ENCODE results near the gene CAMK1D. TPM values are rescaled to one million over a fixed set of nuclear protein-coding genes. Genes with fewer than 3 reads are reported as not detected.

CAMK1D gene
- total and polyA plus RNA-seq, 11 donors: 1.4 to 16.0 (median 2.5) TPM

DNA sequence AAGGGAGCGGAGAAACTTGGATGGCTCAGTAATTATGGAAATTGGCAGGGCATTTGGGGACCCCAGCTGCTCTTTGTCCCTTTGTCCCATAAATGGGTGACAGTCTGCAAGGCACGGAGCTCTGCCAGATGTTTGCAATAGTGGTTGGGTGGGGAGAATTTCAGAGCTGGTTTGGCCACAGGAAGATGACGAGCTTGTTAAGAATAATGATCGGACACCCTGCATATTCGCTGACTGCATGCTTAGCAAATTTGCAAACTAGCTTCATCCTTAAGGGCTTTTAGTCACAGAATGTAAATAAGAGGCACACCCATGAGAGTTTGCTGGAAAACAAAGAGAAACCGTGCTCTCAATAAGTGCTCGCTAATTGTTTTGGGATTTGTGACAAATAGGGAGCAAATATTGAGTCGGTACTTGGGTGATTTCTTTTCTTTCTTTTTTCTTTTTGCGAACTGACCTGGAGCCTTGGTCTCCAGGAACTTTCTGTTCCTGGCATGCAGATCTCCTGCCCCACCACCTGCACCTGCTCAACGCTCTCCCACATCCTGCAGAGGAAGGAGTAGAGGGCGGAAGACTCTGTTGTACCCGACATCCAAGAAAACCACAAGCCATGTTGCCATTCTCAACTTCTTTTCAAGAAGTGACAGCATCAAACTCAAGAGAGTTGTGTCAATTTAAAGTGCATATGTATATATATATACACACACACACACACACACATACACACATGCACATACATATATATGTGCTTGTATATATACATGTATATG, 238.9 kb downstream of the CAMK1D start:
- 70 to 79% (median 77%) methylated on average over 12 of the region's 12 CpGs for WGBS, 4 donors
- Histone ChIP-seq H3K4me3 (peak overlapping the region in 1 of 12 donors; percentile 34), H3K27ac (no peak overlapping the region), H3K27me3 (no peaks in the 10 kb centered on the region), H3K36me3 (no peaks in the 10 kb centered on the region), H3K4me1 (peaks cover 0 to 11% (median 0%) of the 10 kb centered on the region in 12 donors), H3K9me3 (no peaks in the 10 kb centered on the region)
- no peak for DNase-seq
- no peak for TF ChIP-seq POLR2A (IDR thresholded peaks at IDR 0.05)
- TF ChIP-seq, protein P1, sequence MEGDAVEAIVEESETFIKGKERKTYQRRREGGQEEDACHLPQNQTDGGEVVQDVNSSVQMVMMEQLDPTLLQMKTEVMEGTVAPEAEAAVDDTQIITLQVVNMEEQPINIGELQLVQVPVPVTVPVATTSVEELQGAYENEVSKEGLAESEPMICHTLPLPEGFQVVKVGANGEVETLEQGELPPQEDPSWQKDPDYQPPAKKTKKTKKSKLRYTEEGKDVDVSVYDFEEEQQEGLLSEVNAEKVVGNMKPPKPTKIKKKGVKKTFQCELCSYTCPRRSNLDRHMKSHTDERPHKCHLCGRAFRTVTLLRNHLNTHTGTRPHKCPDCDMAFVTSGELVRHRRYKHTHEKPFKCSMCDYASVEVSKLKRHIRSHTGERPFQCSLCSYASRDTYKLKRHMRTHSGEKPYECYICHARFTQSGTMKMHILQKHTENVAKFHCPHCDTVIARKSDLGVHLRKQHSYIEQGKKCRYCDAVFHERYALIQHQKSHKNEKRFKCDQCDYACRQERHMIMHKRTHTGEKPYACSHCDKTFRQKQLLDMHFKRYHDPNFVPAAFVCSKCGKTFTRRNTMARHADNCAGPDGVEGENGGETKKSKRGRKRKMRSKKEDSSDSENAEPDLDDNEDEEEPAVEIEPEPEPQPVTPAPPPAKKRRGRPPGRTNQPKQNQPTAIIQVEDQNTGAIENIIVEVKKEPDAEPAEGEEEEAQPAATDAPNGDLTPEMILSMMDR (IDR thresholded peaks at IDR 0.05): no peak
- intact Hi-C loops (cut with DNase I): no loop called here
- no peak for ATAC-seq

DNA sequence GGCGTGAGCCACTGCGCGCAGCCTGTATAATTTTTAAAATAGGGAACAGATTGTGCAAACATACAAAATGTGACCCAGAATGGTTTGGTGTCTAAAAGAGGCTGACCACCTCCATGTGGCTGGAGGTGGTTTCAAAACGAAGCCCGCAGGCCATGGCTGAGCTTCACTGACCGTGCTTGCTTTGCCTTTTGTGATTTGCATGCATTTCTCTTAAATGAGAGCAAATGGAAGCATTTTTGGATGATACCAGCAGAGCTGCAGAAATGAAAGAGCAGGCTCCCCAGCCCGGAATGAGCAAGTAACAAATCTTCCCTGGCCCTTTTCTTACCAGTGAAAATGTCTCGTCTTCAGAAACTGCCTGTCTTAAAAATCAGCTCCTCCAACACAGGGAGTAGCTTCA, 239.9 kb downstream of the CAMK1D start:
- Histone ChIP-seq H3K36me3 (no peaks in the 10 kb centered on the region), H3K4me3 (no peak overlapping the region), H3K4me1 (peaks cover 0 to 16% (median 0%) of the 10 kb centered on the region in 12 donors), H3K27me3 (no peaks in the 10 kb centered on the region), H3K9me3 (no peaks in the 10 kb centered on the region), H3K27ac (no peak overlapping the region)
- ATAC-seq (no peak), DNase-seq (no peak)
- 78 to 91% (median 90%) methylated on average over 8 of the region's 8 CpGs for WGBS, 4 donors
- intact Hi-C loops (cut with DNase I): no loop called here
- TF ChIP-seq, protein P1 (IDR thresholded peaks at IDR 0.05): no peak

DNA sequence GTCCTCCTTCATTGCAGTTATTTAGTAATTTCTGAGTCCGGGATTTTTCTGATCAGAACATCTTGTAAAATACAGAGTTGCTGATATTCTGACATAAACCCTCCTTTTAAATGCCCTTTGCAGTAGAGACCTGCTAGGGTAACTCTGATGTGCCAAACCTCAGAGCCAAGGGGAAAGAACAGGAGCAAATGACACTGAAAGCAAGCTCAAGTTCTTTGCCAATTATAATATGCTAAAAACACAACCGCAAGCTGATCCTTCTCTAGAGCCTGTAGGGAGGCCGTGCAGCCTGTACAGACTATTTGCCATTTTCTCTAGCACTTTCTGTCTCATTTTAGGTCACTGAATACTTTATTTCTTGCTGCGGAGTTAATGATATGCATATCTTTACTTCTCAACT, 240.4 kb downstream of the CAMK1D start:
- intact Hi-C loops (cut with DNase I): no loop called here
- H3K4me3 ChIP-seq: no peak overlapping the region
- no peak for ATAC-seq
- no peak overlapping the region for H3K27ac ChIP-seq
- TF ChIP-seq, protein P1 (IDR thresholded peaks at IDR 0.05): no peak
- TF ChIP-seq POLR2A (IDR thresholded peaks at IDR 0.05): no peak
- H3K9me3 ChIP-seq: no peaks in the 10 kb centered on the region
- WGBS, 4 donors: 81 to 89% (median 83%) methylated on average over 4 of the region's 4 CpGs
- peaks cover 0 to 21% (median 0%) of the 10 kb centered on the region in 12 donors for H3K4me1 ChIP-seq
- no peaks in the 10 kb centered on the region for H3K27me3 ChIP-seq
- H3K36me3 ChIP-seq: no peaks in the 10 kb centered on the region
- DNase-seq: no peak

DNA sequence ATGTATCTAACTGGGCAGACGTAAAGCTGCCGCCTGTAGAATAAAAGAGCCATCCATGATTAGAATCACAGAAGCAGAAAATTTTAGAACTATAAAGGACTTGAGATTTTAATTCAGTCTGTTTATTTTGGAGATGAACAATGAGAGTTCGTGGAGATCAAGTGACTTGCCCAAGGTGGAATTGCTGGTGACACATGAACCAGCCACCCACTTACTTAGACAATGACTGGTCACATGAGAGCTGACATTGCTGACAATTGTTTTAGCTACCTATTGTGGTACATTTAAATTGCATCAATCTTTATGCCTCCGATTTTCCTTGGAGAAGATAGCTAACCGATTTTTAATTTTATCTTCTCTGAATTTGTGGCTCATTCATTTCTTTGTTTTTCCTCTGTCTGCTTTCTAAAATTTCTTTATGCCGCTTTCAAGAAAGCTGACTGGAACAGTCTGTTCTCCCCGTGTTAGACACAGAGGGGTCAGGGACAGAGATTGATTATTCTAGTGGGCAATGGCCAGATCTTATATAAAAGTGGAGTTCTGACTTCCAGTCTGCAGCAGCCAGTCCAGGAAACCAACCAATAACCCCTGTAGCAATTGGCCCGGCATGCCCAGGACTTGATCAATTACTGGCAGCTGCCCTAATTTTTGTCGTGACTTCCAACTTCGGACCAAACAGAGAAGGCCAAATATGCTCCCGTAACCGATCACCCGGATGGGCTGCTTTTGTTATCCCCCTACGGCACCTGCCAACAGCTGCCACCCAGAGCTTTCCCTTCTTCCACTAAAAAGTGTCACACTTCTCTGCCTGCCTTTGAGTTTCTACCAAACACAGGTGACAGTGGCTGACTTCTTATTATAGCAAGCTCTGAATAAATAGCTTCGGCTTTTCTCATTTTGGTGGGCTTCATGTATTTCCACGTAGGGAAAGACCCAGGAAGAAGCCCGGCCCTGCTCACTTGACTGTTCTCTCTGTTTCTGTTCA, 241.6 kb downstream of the CAMK1D start:
- intact Hi-C loops (cut with DNase I): no loop called here
- H3K4me1 ChIP-seq: peaks cover 0 to 29% (median 0%) of the 10 kb centered on the region in 12 donors
- DNase-seq (no peak), ATAC-seq (no peak)
- TF ChIP-seq POLR2A (IDR thresholded peaks at IDR 0.05): no peak
- no peaks in the 10 kb centered on the region for H3K27me3 ChIP-seq
- no peaks in the 10 kb centered on the region for H3K36me3 ChIP-seq
- H3K4me3 ChIP-seq: no peak overlapping the region
- H3K27ac ChIP-seq: no peak overlapping the region
- 88 to 92% (median 90%) methylated on average over 17 of the region's 17 CpGs for WGBS, 4 donors
- no peaks in the 10 kb centered on the region for H3K9me3 ChIP-seq

Data from heart left ventricle (tissue), 16 donors.